Measurements from ENCODE around the gene DNAJC25.

DNA sequence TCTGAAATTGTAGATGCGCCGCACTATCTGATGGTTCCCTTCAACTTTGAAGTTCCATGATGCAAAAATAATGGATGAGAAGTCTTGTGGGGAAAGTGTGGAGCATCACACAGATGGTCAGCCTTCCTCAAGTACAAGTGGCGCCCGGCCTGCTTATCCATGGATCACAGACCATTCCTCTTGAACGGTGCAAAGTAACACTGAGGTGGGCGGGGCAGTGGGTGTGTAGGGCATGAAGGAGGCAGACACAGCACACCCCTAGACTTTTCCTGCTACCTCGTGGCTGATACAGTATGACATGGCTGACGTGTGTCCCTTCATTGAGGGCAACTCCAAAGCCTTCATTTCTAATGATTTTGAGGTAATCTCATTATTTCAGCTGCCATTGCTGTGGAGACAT lies 27.8 kb downstream of the DNAJC25 start:
- TF ChIP-seq, protein P1, sequence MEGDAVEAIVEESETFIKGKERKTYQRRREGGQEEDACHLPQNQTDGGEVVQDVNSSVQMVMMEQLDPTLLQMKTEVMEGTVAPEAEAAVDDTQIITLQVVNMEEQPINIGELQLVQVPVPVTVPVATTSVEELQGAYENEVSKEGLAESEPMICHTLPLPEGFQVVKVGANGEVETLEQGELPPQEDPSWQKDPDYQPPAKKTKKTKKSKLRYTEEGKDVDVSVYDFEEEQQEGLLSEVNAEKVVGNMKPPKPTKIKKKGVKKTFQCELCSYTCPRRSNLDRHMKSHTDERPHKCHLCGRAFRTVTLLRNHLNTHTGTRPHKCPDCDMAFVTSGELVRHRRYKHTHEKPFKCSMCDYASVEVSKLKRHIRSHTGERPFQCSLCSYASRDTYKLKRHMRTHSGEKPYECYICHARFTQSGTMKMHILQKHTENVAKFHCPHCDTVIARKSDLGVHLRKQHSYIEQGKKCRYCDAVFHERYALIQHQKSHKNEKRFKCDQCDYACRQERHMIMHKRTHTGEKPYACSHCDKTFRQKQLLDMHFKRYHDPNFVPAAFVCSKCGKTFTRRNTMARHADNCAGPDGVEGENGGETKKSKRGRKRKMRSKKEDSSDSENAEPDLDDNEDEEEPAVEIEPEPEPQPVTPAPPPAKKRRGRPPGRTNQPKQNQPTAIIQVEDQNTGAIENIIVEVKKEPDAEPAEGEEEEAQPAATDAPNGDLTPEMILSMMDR (IDR thresholded peaks at IDR 0.05; ENCODE audit: low read depth, low read length) = no peak
- TF ChIP-seq POLR2A (IDR thresholded peaks at IDR 0.05; ENCODE audit: extremely low read depth, insufficient read length) = no peak
- TF ChIP-seq MAX (IDR thresholded peaks at IDR 0.05; ENCODE audit: low read depth, low read length) = no peak
